IMR-90 (cell line): Measurements from ENCODE around the gene HUNK. TPM values are rescaled to one million over a fixed set of nuclear protein-coding genes. Genes with fewer than 3 reads are reported as not detected.

ENCODE experiments used
- ATAC-seq: fragments of 200-7000 bp; cut with Tn5 transposase; 2 replicates; pipeline ENCODE4 v1.9.1; 2020; ENCODE audit warnings: low read depth, mild to moderate bottlenecking, moderate library complexity
- BruUV-seq: library from RNA; stranded (reverse); fragments of 400-500 nt; replicated peaks from 2 replicates; lab custom pipeline; 2021; lab: Mats Ljungman, UMichigan
- CTCF ChIA-PET: fragments of 300-600 bp; formaldehyde crosslinking; extraction: SDS; loops from one replicate; lab custom pipeline; 2021; ENCODE audit warnings: antibody characterized with exemption; lab: Yijun Ruan, JAX
- POLR2A ChIA-PET: fragments of 300-600 bp; sonication (Branson Sonifier 250); formaldehyde crosslinking; loops from one replicate; lab custom pipeline; 2022; ENCODE audit warnings: antibody characterized with exemption; ENCODE audit not compliant: unreplicated experiment; lab: Charles Lee
- DNase-seq: peaks from one replicate; pipeline ENCODE4 v3.0.0; 2013
- H2AFZ ChIP-seq: replicated peaks from 2 replicates; pipeline ENCODE3; 2013; ENCODE audit warnings: low read length, mild to moderate bottlenecking; ENCODE audit not compliant: poor library complexity
- H2AK5ac ChIP-seq: 2 replicates; pipeline ENCODE4 v1.6.1; 2013; ENCODE audit warnings: low read depth, low read length, inconsistent platforms
- H2AK9ac ChIP-seq: replicated peaks from 2 replicates; pipeline ENCODE3; 2013; ENCODE audit warnings: mild to moderate bottlenecking, low read depth, low read length, moderate library complexity; ENCODE audit not compliant: poor library complexity
- H2BK120ac ChIP-seq: 2 replicates; pipeline ENCODE4 v1.6.1; 2013; ENCODE audit warnings: low read depth, low read length, inconsistent platforms
- H2BK15ac ChIP-seq: 3 replicates; pipeline ENCODE4 v1.6.1; 2013; ENCODE audit warnings: low read depth, low read length, inconsistent platforms
- H2BK20ac ChIP-seq: 2 replicates; pipeline ENCODE4 v1.6.1; 2013; ENCODE audit warnings: low read depth, mild to moderate bottlenecking, inconsistent platforms, low read length, moderate library complexity
- H2BK5ac ChIP-seq: 2 replicates; pipeline ENCODE4 v1.6.1; 2013; ENCODE audit warnings: mild to moderate bottlenecking, low read depth, low read length, inconsistent platforms; ENCODE audit not compliant: poor library complexity, severe bottlenecking
- H3K14ac ChIP-seq: replicated peaks from 2 replicates; pipeline ENCODE4 v1.6.1; 2013; ENCODE audit warnings: low read depth, low read length, inconsistent platforms
- H3K18ac ChIP-seq: 2 replicates; pipeline ENCODE4 v1.6.1; 2013; ENCODE audit warnings: low read depth, low read length, control low read depth
- H3K23ac ChIP-seq: 2 replicates; pipeline ENCODE4 v1.6.1; 2013; ENCODE audit warnings: low read depth, low read length, inconsistent platforms
- H3K27ac ChIP-seq: 2 replicates; pipeline ENCODE4 v1.5.1; 2013; ENCODE audit warnings: mild to moderate bottlenecking, control low read depth, low read length; ENCODE audit not compliant: insufficient read depth
- H3K27me3 ChIP-seq: 2 replicates; pipeline ENCODE4 v1.6.1; 2013; ENCODE audit warnings: low read length; ENCODE audit not compliant: control insufficient read depth, insufficient read depth
- H3K36me3 ChIP-seq: 2 replicates; pipeline ENCODE4 v1.6.1; 2013; ENCODE audit warnings: low read length, mixed read lengths; ENCODE audit not compliant: control insufficient read depth, insufficient read depth
- H3K4ac ChIP-seq: 2 replicates; pipeline ENCODE4 v1.6.1; 2013; ENCODE audit warnings: low read depth, low read length, inconsistent platforms
- H3K4me1 ChIP-seq: 2 replicates; pipeline ENCODE4 v1.6.1; 2013; ENCODE audit warnings: low read length, mixed read lengths; ENCODE audit not compliant: control insufficient read depth, insufficient read depth
- H3K4me2 ChIP-seq: 2 replicates; pipeline ENCODE4 v1.6.1; 2013; ENCODE audit warnings: low read depth, mild to moderate bottlenecking, control low read depth, low read length, moderate library complexity
- H3K4me3 ChIP-seq: 2 replicates; pipeline ENCODE4 v1.5.1; 2013; ENCODE audit warnings: low read depth, mild to moderate bottlenecking, control low read depth, low read length, moderate library complexity; ENCODE audit not compliant: insufficient read depth
- H3K56ac ChIP-seq: 2 replicates; pipeline ENCODE4 v1.6.1; 2013; ENCODE audit warnings: low read length, inconsistent platforms; ENCODE audit not compliant: insufficient read depth; ENCODE audit errors: extremely low read depth
- H3K79me1 ChIP-seq, 2 experiments: 2 replicates each; pipeline ENCODE4 v1.6.1; 2013; ENCODE audit warnings: low read length in 2 of 2, inconsistent platforms in 1 of 2, low read depth in 1 of 2
- H3K9ac ChIP-seq: 2 replicates; pipeline ENCODE4 v1.6.1; 2013; ENCODE audit warnings: low read depth, low read length, control low read depth
- H3K9me1 ChIP-seq: 2 replicates; pipeline ENCODE4 v1.6.1; 2013; ENCODE audit warnings: low read length, inconsistent platforms; ENCODE audit not compliant: insufficient read depth
- H3K9me3 ChIP-seq: 2 replicates; pipeline ENCODE4 v1.6.1; 2013; ENCODE audit warnings: low read length; ENCODE audit not compliant: control insufficient read depth, insufficient read depth
- H4K20me1 ChIP-seq: 2 replicates; pipeline ENCODE4 v1.6.1; 2013; ENCODE audit warnings: low read length, inconsistent platforms; ENCODE audit not compliant: insufficient read depth
- H4K5ac ChIP-seq: 2 replicates; pipeline ENCODE4 v1.6.1; 2013; ENCODE audit warnings: mild to moderate bottlenecking, low read depth, low read length, control low read depth
- H4K8ac ChIP-seq, 2 experiments: 2 replicates each; pipeline ENCODE4 v1.6.1; 2013; ENCODE audit warnings: low read depth in 2 of 2, low read length in 2 of 2, control low read depth in 1 of 2, inconsistent platforms in 1 of 2
- H4K91ac ChIP-seq: 2 replicates; pipeline ENCODE4 v1.6.1; 2013; ENCODE audit warnings: low read depth, low read length, inconsistent platforms; ENCODE audit not compliant: insufficient read depth
- BHLHE40 ChIP-seq: fragments of 150-350 bp; IDR thresholded peaks from 2 replicates; pipeline ENCODE4 v1.6.1; 2016; ENCODE audit warnings: mild to moderate bottlenecking, low read depth, low read length
- CEBPB ChIP-seq: IDR thresholded peaks from 2 replicates; pipeline ENCODE4 v1.6.1; 2012; ENCODE audit warnings: low read depth, low read length, improper control_type of control experiment
- CHD1 ChIP-seq: IDR thresholded peaks from 2 replicates; pipeline ENCODE4 v1.6.1; 2012; ENCODE audit warnings: low read depth, low read length, improper control_type of control experiment
- CTCF ChIP-seq: conservative IDR thresholded peaks from 2 replicates; pipeline ENCODE4 v1.5.1; 2012; ENCODE audit warnings: mild to moderate bottlenecking, low read depth, low read length, improper control_type of control experiment
- ELK1 ChIP-seq: fragments of 150-350 bp; IDR thresholded peaks from 2 replicates; pipeline ENCODE4 v1.6.1; 2016; ENCODE audit warnings: low read depth, mild to moderate bottlenecking, low read length, moderate library complexity, borderline replicate concordance
- FOS ChIP-seq: fragments of 150-350 bp; IDR thresholded peaks from 2 replicates; pipeline ENCODE4 v1.6.1; 2016; ENCODE audit warnings: low read depth, low read length
- MAFK ChIP-seq: IDR thresholded peaks from 2 replicates; pipeline ENCODE4 v1.6.1; 2012; ENCODE audit warnings: low read depth, low read length, improper control_type of control experiment
- MAZ ChIP-seq: IDR thresholded peaks from 2 replicates; pipeline ENCODE4 v1.6.1; 2012; ENCODE audit warnings: low read depth, mild to moderate bottlenecking, low read length, improper control_type of control experiment, moderate library complexity, borderline replicate concordance
- MXI1 ChIP-seq: IDR thresholded peaks from 2 replicates; pipeline ENCODE4 v1.6.1; 2012; ENCODE audit warnings: low read depth, mild to moderate bottlenecking, low read length, moderate library complexity, borderline replicate concordance
- NFE2L2 ChIP-seq: fragments of 150-350 bp; IDR thresholded peaks from 2 replicates; pipeline ENCODE4 v1.6.1; 2016; ENCODE audit warnings: low read depth, mild to moderate bottlenecking, low read length
- POLR2A ChIP-seq: IDR thresholded peaks from 2 replicates; pipeline ENCODE4 v1.6.1; 2012; ENCODE audit warnings: mild to moderate bottlenecking, low read depth, low read length
- RAD21 ChIP-seq: IDR thresholded peaks from 2 replicates; pipeline ENCODE4 v1.6.1; 2012; ENCODE audit warnings: low read length, improper control_type of control experiment
- RCOR1 ChIP-seq: IDR thresholded peaks from 2 replicates; pipeline ENCODE4 v1.6.1; 2012; ENCODE audit warnings: mild to moderate bottlenecking, low read length, improper control_type of control experiment; ENCODE audit not compliant: insufficient replicate concordance
- RFX5 ChIP-seq: IDR thresholded peaks from 2 replicates; pipeline ENCODE4 v1.8.0; 2012; ENCODE audit warnings: low read depth, mild to moderate bottlenecking, low read length, moderate library complexity
- SMC3 ChIP-seq: fragments of 150-350 bp; IDR thresholded peaks from 2 replicates; pipeline ENCODE4 v1.6.1; 2016; ENCODE audit warnings: low read depth, mild to moderate bottlenecking, antibody characterized with exemption, low read length, moderate library complexity
- USF2 ChIP-seq: fragments of 150-350 bp; IDR thresholded peaks from 2 replicates; pipeline ENCODE4 v1.6.1; 2017; ENCODE audit warnings: mild to moderate bottlenecking, antibody characterized with exemption, low read length, low read depth
- WGBS, 2 experiments: methylation state at CpG; one replicate each; pipeline versions ENCODE4 v1.1.5 to v1.1.7; 2013; ENCODE audit warnings: missing lambda C conversion rate in 2 of 2; ENCODE audit not compliant: insufficient read length in 1 of 2; ENCODE audit errors: extremely low coverage in 2 of 2; 5-methylcytosine and 5-hydroxymethylcytosine counted together
- dilution Hi-C: fragments of 300-500 bp; cut with HindIII; formaldehyde crosslinking; loops from one replicate; pipeline ENCODE4 v1.14.3; 2018; ENCODE audit warnings: low sequenced_read_pairs; ENCODE audit not compliant: unreplicated experiment
- in situ Hi-C: fragments of 300-500 bp; cut with MboI; formaldehyde crosslinking; loops from 3 replicates; pipeline ENCODE4 v1.14.3; 2019; ENCODE audit warnings: low sequenced_read_pairs, inconsistent platforms, mixed read lengths
- intact Hi-C: fragments of 100-400 bp; cut with micrococcal nuclease; formaldehyde crosslinking; loops from 2 replicates; pipeline ENCODE4 v1.10.0; 2022
- polyA plus RNA-seq, 3 experiments: library from polyadenylated mRNA; depleted of rRNA; stranded (reverse); fragments of >200 nt; gene quantifications; 2 replicates each; pipeline ENCODE4 v1.2.3, GENCODE V29; 2012; ENCODE audit warnings: low replicate concordance in 1 of 3
- total RNA-seq: library from RNA; depleted of rRNA; stranded (reverse); fragments of >200 nt; gene quantifications from 2 replicates; pipeline ENCODE4 v1.2.3, GENCODE V29; 2012

Gene HUNK
- total and polyA plus RNA-seq, 2 of the 4 experiments (the other 2 are of a cell fraction): 1.0 to 2.0 TPM

GRCh38 chr21:31964692-31965091 lies 91.9 kb downstream of the HUNK start:
- Histone ChIP-seq H3K9me1 (no peaks in the 10 kb centered on the region), H2BK20ac (no peak overlapping the region), H3K36me3 (peaks cover 9% of the 10 kb centered on the region), H3K23ac (no peak overlapping the region), H4K8ac (no peak overlapping the region), H3K27ac (no peak overlapping the region), H3K4me1 (no peaks in the 10 kb centered on the region), H2BK15ac (no peak overlapping the region), H2BK5ac (no peak overlapping the region), H3K56ac (no peak overlapping the region), H4K5ac (no peak overlapping the region), H4K20me1 (no peaks in the 10 kb centered on the region), H3K4me2 (no peak overlapping the region), H3K4ac (no peak overlapping the region), H3K9ac (no peak overlapping the region), H2AK5ac (no peak overlapping the region), H3K79me1 (no peaks in the 10 kb centered on the region), H3K27me3 (no peaks in the 10 kb centered on the region), H4K91ac (no peak overlapping the region), H2BK120ac (no peak overlapping the region), H3K4me3 (no peak overlapping the region), H3K14ac (no peak overlapping the region), H2AK9ac (no peak overlapping the region), H2AFZ (no peak overlapping the region), H3K9me3 (no peaks in the 10 kb centered on the region), H3K18ac (no peak overlapping the region)
- CTCF ChIA-PET: no interaction called here
- in situ Hi-C loops (no loop called here), dilution Hi-C loops (no loop called here), intact Hi-C loops (no loop called here)
- BruUV-seq: no TSS peak
- TF ChIP-seq RAD21: no peak
- TF ChIP-seq POLR2A: no peak
- TF ChIP-seq USF2: no peak
- no peak for TF ChIP-seq MAZ
- no peak for TF ChIP-seq CHD1
- TF ChIP-seq RFX5: no peak
- TF ChIP-seq MXI1: no peak
- no peak for TF ChIP-seq BHLHE40
- no peak for TF ChIP-seq NFE2L2
- TF ChIP-seq CTCF: no peak
- no peak for TF ChIP-seq MAFK
- TF ChIP-seq RCOR1: no peak
- TF ChIP-seq SMC3: no peak
- TF ChIP-seq ELK1: no peak
- TF ChIP-seq FOS: no peak
- TF ChIP-seq CEBPB: no peak
- DNase-seq (no peak), ATAC-seq (no peak)
- no CpG with 5 or more reads among the region's 6 CpGs for WGBS, 2 experiments
- POLR2A ChIA-PET: interaction anchor here (0.5 kb wide), 1 partner anchor 11 kb away, joined by 10 read pairs; no protein-coding TSS in a partner anchor
